HepG2 (cell line): Measurements from ENCODE around the gene TMX2. TPM values are rescaled to one million over a fixed set of nuclear protein-coding genes. Genes with fewer than 3 reads are reported as not detected.

Experiments used
- EED ChIP-seq: sonication (generic); formaldehyde crosslinking; IDR thresholded peaks from 2 replicates; pipeline ENCODE4 v1.5.0; 2020; ENCODE audit warnings: mild to moderate bottlenecking, missing genetic modification reagents
- FOXK2 ChIP-seq: fragments of 450-650 bp; IDR thresholded peaks from 2 replicates; pipeline ENCODE4 v1.6.1; 2016
- KLF6 ChIP-seq: IDR thresholded peaks from 2 replicates; pipeline ENCODE4 v1.8.0; 2016; ENCODE audit warnings: missing biosample characterization, missing genetic modification reagents
- NCOA2 ChIP-seq: sonication (generic); formaldehyde crosslinking; IDR thresholded peaks from 2 replicates; pipeline ENCODE4 v1.8.0; 2022; ENCODE audit warnings: inconsistent platforms
- NR2F1 ChIP-seq, 2 experiments: fragments of 450-650 bp in 1 of 2; formaldehyde crosslinking in 1 of 2; IDR thresholded peaks; 2 replicates each; pipeline versions ENCODE4 v1.5.0 to v1.6.1; 2016 to 2020; ENCODE audit warnings: mild to moderate bottlenecking in 1 of 2, missing compliant biosample characterization in 1 of 2, missing genetic modification reagents in 1 of 2, moderate library complexity in 1 of 2
- NRL ChIP-seq: sonication (generic); formaldehyde crosslinking; IDR thresholded peaks from 2 replicates; pipeline ENCODE4 v1.5.0; 2020; ENCODE audit warnings: missing genetic modification reagents, mild to moderate bottlenecking, moderate library complexity, borderline replicate concordance
- PHF20 ChIP-seq: sonication (generic); formaldehyde crosslinking; IDR thresholded peaks from 2 replicates; pipeline ENCODE4 v1.5.0; 2020; ENCODE audit warnings: mild to moderate bottlenecking, missing genetic modification reagents
- SALL1 ChIP-seq: sonication (generic); formaldehyde crosslinking; IDR thresholded peaks from 2 replicates; pipeline ENCODE4 v1.8.0; 2022; ENCODE audit warnings: mild to moderate bottlenecking, missing genetic modification reagents
- ZNF296 ChIP-seq: sonication (generic); formaldehyde crosslinking; conservative IDR thresholded peaks from 2 replicates; pipeline ENCODE4 v1.5.0; 2020; ENCODE audit warnings: mild to moderate bottlenecking, missing genetic modification reagents
- ZNF672 ChIP-seq: sonication (generic); formaldehyde crosslinking; IDR thresholded peaks from 2 replicates; pipeline ENCODE4 v1.8.1; 2022; ENCODE audit warnings: missing genetic modification reagents
- polyA plus RNA-seq, 8 experiments: library from polyadenylated mRNA; depleted of rRNA in 3 of 8; stranded (reverse) in 7 of 8; unstranded in 1 of 8; fragments of >200 nt; fragmentation: Illumina TruSeq in 4 of 8; extraction: Trizol in 4 of 8; gene quantifications; 2 replicates each; pipeline versions ENCODE4 v1.2.1 to v1.2.3, GENCODE V29; 2011 to 2016; ENCODE audit warnings: low read depth in 4 of 8, missing spikeins in 1 of 8, mixed read lengths in 1 of 8; ENCODE audit not compliant: insufficient read depth in 1 of 8
- total RNA-seq, 5 experiments: library from RNA; depleted of rRNA; stranded (reverse); fragments of >200 nt; fragmentation: Illumina TruSeq; extraction: Trizol; gene quantifications; 2 replicates each; pipeline ENCODE4 v1.2.3, GENCODE V29; 2016; ENCODE audit warnings: low read depth in 1 of 5
- TF ChIP-seq, protein P1 (sequence below): sonication (generic); formaldehyde crosslinking; IDR thresholded peaks from 2 replicates; pipeline ENCODE4 v1.4.0; 2020; ENCODE audit warnings: missing genetic modification reagents
- TF ChIP-seq, protein P2 (sequence below): sonication (generic); formaldehyde crosslinking; IDR thresholded peaks from 2 replicates; pipeline ENCODE4 v1.4.0; 2020; ENCODE audit warnings: missing genetic modification reagents
- TF ChIP-seq, protein P3 (sequence below): sonication (generic); formaldehyde crosslinking; IDR thresholded peaks from 2 replicates; pipeline ENCODE4 v1.5.1; 2020; ENCODE audit warnings: missing genetic modification reagents, mild to moderate bottlenecking, borderline replicate concordance
- TF ChIP-seq, protein P4 (sequence below): IDR thresholded peaks from 2 replicates; pipeline ENCODE4 v1.6.1; 2016; ENCODE audit warnings: low read depth
- TF ChIP-seq, protein P5 (sequence below): IDR thresholded peaks from 2 replicates; pipeline ENCODE4 v1.6.1; 2016; ENCODE audit warnings: low read depth, borderline replicate concordance

Gene TMX2
- total and polyA plus RNA-seq, 2 of the 13 experiments (the other 11 are each of a cell fraction or from before 2014, with no cell fraction given), result 84.5 to 129 TPM

DNA sequence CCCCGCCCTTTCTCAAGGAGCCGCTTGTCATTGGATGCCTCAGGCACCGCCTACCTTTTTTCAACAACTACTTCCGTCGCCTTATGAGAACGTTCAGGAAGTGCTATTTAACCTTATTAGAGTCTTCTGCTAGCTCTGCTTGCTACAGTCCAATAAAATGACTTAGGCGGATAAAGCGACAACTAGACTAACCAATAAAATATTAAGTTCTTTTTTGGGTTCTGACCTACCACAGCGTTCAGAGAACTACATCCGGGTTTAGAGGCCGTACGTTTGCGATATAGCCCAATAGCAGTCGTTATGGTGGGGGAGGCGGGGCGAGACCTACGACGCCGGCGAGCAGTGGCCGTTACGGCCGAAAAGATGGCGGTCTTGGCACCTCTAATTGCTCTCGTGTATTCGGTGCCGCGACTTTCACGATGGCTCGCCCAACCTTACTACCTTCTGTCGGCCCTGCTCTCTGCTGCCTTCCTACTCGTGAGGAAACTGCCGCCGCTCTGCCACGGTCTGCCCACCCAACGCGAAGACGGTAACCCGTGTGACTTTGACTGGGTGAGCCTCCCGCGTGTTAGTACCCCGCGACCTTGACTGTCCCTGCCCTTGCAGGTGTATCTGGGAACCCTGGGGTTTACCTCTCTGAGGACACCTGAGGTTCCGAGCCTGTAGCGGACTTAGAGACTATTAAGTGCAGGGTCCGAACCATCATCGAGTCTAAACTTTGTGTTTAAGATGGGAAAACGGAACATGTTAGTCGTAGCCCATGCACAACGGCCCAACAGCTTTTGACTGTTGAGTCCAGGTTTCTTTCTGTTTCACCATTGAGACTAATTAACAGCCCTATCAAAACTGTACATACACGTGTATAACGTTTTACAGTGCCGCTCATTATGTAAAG, at the start of gene TMX2 (continued):
- TF ChIP-seq ZNF296 (CRISPR knock-in tag) (no peak), ZNF672 (CRISPR knock-in tag) (no peak), NR2F1 (CRISPR knock-in tag; IDR thresholded peaks at IDR 0.05) (no peak), NRL (no peak), FOXK2 (0 out of 2 replicates have a peak, but pooled peaks have one; percentile 40), KLF6 (CRISPR knock-in tag) (no peak; the same call in 1 of the 2 replicates), EED (CRISPR knock-in tag) (peak; percentile 67; the same call in 1 of the 2 replicates), PHF20 (CRISPR knock-in tag) (peak; percentile 89), NCOA2 (CRISPR knock-in tag) (no peak), SALL1 (CRISPR knock-in tag) (peak; percentile 79)
- TF ChIP-seq, protein P1, sequence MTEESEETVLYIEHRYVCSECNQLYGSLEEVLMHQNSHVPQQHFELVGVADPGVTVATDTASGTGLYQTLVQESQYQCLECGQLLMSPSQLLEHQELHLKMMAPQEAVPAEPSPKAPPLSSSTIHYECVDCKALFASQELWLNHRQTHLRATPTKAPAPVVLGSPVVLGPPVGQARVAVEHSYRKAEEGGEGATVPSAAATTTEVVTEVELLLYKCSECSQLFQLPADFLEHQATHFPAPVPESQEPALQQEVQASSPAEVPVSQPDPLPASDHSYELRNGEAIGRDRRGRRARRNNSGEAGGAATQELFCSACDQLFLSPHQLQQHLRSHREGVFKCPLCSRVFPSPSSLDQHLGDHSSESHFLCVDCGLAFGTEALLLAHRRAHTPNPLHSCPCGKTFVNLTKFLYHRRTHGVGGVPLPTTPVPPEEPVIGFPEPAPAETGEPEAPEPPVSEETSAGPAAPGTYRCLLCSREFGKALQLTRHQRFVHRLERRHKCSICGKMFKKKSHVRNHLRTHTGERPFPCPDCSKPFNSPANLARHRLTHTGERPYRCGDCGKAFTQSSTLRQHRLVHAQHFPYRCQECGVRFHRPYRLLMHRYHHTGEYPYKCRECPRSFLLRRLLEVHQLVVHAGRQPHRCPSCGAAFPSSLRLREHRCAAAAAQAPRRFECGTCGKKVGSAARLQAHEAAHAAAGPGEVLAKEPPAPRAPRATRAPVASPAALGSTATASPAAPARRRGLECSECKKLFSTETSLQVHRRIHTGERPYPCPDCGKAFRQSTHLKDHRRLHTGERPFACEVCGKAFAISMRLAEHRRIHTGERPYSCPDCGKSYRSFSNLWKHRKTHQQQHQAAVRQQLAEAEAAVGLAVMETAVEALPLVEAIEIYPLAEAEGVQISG (CRISPR knock-in tag), result peak; percentile 85
- TF ChIP-seq, protein P2, sequence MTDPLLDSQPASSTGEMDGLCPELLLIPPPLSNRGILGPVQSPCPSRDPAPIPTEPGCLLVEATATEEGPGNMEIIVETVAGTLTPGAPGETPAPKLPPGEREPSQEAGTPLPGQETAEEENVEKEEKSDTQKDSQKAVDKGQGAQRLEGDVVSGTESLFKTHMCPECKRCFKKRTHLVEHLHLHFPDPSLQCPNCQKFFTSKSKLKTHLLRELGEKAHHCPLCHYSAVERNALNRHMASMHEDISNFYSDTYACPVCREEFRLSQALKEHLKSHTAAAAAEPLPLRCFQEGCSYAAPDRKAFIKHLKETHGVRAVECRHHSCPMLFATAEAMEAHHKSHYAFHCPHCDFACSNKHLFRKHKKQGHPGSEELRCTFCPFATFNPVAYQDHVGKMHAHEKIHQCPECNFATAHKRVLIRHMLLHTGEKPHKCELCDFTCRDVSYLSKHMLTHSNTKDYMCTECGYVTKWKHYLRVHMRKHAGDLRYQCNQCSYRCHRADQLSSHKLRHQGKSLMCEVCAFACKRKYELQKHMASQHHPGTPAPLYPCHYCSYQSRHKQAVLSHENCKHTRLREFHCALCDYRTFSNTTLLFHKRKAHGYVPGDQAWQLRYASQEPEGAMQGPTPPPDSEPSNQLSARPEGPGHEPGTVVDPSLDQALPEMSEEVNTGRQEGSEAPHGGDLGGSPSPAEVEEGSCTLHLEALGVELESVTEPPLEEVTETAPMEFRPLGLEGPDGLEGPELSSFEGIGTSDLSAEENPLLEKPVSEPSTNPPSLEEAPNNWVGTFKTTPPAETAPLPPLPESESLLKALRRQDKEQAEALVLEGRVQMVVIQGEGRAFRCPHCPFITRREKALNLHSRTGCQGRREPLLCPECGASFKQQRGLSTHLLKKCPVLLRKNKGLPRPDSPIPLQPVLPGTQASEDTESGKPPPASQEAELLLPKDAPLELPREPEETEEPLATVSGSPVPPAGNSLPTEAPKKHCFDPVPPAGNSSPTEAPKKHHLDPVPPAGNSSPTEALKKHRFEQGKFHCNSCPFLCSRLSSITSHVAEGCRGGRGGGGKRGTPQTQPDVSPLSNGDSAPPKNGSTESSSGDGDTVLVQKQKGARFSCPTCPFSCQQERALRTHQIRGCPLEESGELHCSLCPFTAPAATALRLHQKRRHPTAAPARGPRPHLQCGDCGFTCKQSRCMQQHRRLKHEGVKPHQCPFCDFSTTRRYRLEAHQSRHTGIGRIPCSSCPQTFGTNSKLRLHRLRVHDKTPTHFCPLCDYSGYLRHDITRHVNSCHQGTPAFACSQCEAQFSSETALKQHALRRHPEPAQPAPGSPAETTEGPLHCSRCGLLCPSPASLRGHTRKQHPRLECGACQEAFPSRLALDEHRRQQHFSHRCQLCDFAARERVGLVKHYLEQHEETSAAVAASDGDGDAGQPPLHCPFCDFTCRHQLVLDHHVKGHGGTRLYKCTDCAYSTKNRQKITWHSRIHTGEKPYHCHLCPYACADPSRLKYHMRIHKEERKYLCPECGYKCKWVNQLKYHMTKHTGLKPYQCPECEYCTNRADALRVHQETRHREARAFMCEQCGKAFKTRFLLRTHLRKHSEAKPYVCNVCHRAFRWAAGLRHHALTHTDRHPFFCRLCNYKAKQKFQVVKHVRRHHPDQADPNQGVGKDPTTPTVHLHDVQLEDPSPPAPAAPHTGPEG (CRISPR knock-in tag), result peak; percentile 75; the same call in 1 of the 2 replicates
- TF ChIP-seq, protein P3, sequence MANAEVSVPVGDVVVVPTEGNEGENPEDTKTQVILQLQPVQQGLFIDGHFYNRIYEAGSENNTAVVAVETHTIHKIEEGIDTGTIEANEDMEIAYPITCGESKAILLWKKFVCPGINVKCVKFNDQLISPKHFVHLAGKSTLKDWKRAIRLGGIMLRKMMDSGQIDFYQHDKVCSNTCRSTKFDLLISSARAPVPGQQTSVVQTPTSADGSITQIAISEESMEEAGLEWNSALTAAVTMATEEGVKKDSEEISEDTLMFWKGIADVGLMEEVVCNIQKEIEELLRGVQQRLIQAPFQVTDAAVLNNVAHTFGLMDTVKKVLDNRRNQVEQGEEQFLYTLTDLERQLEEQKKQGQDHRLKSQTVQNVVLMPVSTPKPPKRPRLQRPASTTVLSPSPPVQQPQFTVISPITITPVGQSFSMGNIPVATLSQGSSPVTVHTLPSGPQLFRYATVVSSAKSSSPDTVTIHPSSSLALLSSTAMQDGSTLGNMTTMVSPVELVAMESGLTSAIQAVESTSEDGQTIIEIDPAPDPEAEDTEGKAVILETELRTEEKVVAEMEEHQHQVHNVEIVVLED (CRISPR knock-in tag), result peak; percentile 77
- TF ChIP-seq, protein P4, sequence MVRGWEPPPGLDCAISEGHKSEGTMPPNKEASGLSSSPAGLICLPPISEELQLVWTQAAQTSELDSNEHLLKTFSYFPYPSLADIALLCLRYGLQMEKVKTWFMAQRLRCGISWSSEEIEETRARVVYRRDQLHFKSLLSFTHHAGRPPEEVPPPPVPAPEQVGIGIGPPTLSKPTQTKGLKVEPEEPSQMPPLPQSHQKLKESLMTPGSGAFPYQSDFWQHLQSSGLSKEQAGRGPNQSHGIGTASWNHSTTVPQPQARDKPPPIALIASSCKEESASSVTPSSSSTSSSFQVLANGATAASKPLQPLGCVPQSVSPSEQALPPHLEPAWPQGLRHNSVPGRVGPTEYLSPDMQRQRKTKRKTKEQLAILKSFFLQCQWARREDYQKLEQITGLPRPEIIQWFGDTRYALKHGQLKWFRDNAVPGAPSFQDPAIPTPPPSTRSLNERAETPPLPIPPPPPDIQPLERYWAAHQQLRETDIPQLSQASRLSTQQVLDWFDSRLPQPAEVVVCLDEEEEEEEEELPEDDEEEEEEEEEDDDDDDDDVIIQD (CRISPR knock-in tag), result no peak
- TF ChIP-seq, protein P5, sequence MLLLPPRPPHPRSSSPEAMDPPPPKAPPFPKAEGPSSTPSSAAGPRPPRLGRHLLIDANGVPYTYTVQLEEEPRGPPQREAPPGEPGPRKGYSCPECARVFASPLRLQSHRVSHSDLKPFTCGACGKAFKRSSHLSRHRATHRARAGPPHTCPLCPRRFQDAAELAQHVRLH (CRISPR knock-in tag), result peak; percentile 58; the same call in 1 of the 2 replicates
